Body of pancreas (tissue), 4 donors: ENCODE measurements around the gene CLDN6. TPM values are rescaled to one million over a fixed set of nuclear protein-coding genes. Genes with fewer than 3 reads are reported as not detected.

Experiments used
- ATAC-seq: fragments of 150-250 bp; one replicate; pipeline ENCODE4 v1.9.1; 2016
- DNase-seq, 4 donors: peaks; one replicate each; pipeline ENCODE4 v3.0.0-alpha.2; 2019
- H3K27ac ChIP-seq, 4 donors: fragments of 200-600 bp; sonication (generic); 1 replicate in 3 of 4; 2 replicates in 1 of 4; pipeline versions ENCODE4 v1.5.1 to v1.6.1; 2016 to 2019; ENCODE audit warnings: mild to moderate bottlenecking in 1 of 4, mixed read lengths in 1 of 4, moderate library complexity in 1 of 4
- H3K27me3 ChIP-seq, 2 donors: fragments of 200-600 bp; sonication (generic); one replicate each; pipeline ENCODE4 v1.6.0; 2016; ENCODE audit warnings: mild to moderate bottlenecking in 1 of 2
- H3K36me3 ChIP-seq, 2 donors: fragments of 200-600 bp; sonication (generic); replicated peaks in 1 of 2; 2 replicates each; pipeline ENCODE4 v1.5.1; 2016; ENCODE audit warnings: low read depth in 2 of 2; ENCODE audit not compliant: insufficient read depth in 1 of 2
- H3K4me1 ChIP-seq: fragments of 200-600 bp; sonication (generic); one replicate; pipeline ENCODE4 v1.6.0; 2016
- H3K4me3 ChIP-seq, 2 donors: fragments of 200-600 bp; sonication (generic); 1 replicate in 1 of 2; 2 replicates in 1 of 2; pipeline ENCODE4 v1.5.1; 2016 to 2019
- H3K9me3 ChIP-seq, 3 donors: fragments of 200-600 bp; sonication (generic); 1 replicate in 2 of 3; 2 replicates in 1 of 3; pipeline ENCODE4 v1.5.1; 2016
- CTCF ChIP-seq, 7 experiments: fragments of 450-650 bp in 4 of 7; fragments of 200-600 bp in 3 of 7; sonication (generic) in 3 of 7; IDR thresholded peaks; one replicate each; pipeline ENCODE4 v1.5.1; 2016 to 2019; ENCODE audit warnings: antibody characterized with exemption in 7 of 7
- POLR2A ChIP-seq, 3 donors: fragments of 450-650 bp; IDR thresholded peaks; one replicate each; pipeline ENCODE4 v1.6.1; 2016; ENCODE audit warnings: antibody characterized with exemption in 3 of 3, mild to moderate bottlenecking in 2 of 3
- WGBS, 2 donors: methylation state at CpG; one replicate each; pipeline ENCODE4 v1.1.5; 2017; 5-methylcytosine and 5-hydroxymethylcytosine counted together
- intact Hi-C: fragments of 100-400 bp; cut with DNase I; formaldehyde crosslinking; loops from one replicate; pipeline ENCODE4 v1.15.1; 2023
- total RNA-seq, 2 donors: library from RNA; depleted of rRNA; stranded (reverse); fragments of >200 nt; gene quantifications; one replicate each; pipeline ENCODE4 v1.1.0, GENCODE V29; 2016

Gene CLDN6
- total RNA-seq, 2 donors from 2014 or later: 0.33 to 0.78 TPM

GRCh38 chr16:3020247-3020603, 2.2 kb upstream of the CLDN6 start, which contains the start of gene TNFRSF12A:
Gene TNFRSF12A, plus strand, starts transcription at chr16:3020368. Its CDS starts 30 bp downstream, at chr16:3020398.
- peak within 1 kb of the TSS; percentile 24 to 97 for H3K4me3 ChIP-seq
- intact Hi-C loops: no loop called here
- H3K27me3 ChIP-seq: no peaks in the 10 kb centered on the region
- TF ChIP-seq CTCF (IDR thresholded peaks at IDR 0.05): peak in 3 of 7 experiments; percentile 12 to 28 (median 26)
- TF ChIP-seq POLR2A (IDR thresholded peaks at IDR 0.05): peak; percentile 98 to 99 (median 99)
- ATAC-seq (peak; percentile 50), DNase-seq (peak; percentile 86 to 90 (median 88))
- H3K4me1 ChIP-seq: peaks cover 61% of the 10 kb centered on the region
- no peaks in the 10 kb centered on the region for H3K9me3 ChIP-seq
- no peaks in the 10 kb centered on the region for H3K36me3 ChIP-seq
- 2% methylated on average over 28 of the region's 49 CpGs; no CpG with 5 or more reads in 1 of the 2 donors for WGBS, 2 donors
- H3K27ac ChIP-seq: peak within 1 kb of the TSS; percentile 98 to 100 (median 100)

- Histone ChIP-seq H3K36me3 (no peaks in the 10 kb centered on the region), H3K4me3 (no peak overlapping the region), H3K9me3 (no peaks in the 10 kb centered on the region), H3K4me1 (peaks cover 56% of the 10 kb centered on the region), H3K27ac (peak overlapping the region; percentile 98 to 100 (median 100)), H3K27me3 (no peaks in the 10 kb centered on the region)
- no peak for DNase-seq
- TF ChIP-seq CTCF (IDR thresholded peaks at IDR 0.05) (no peak), POLR2A (IDR thresholded peaks at IDR 0.05) (no peak)
- intact Hi-C loops: no loop called here
- no peak for ATAC-seq
- 23 to 32% methylated on average over 32 to 40 of the region's 40 CpGs for WGBS, 2 donors
Observed at GRCh38 chr16:3019594-3020246, 1.7 kb upstream of the CLDN6 start.

- no peak for DNase-seq
- no peak for ATAC-seq
- Histone ChIP-seq H3K36me3 (no peaks in the 10 kb centered on the region), H3K27ac (no peak overlapping the region), H3K4me1 (peaks cover 58% of the 10 kb centered on the region), H3K9me3 (no peaks in the 10 kb centered on the region), H3K27me3 (no peaks in the 10 kb centered on the region), H3K4me3 (no peak overlapping the region)
- TF ChIP-seq POLR2A (IDR thresholded peaks at IDR 0.05) (no peak), CTCF (IDR thresholded peaks at IDR 0.05) (no peak)
- WGBS, 2 donors: 76 to 96% methylated on average over 12 to 20 of the region's 20 CpGs
- intact Hi-C loops: no loop called here
Observed at GRCh38 chr16:3017344-3017743, 639 bp downstream of the CLDN6 start.

GRCh38 chr16:3015865-3016521, 2.0 kb downstream of the CLDN6 start:
- H3K27me3 ChIP-seq: no peaks in the 10 kb centered on the region
- 84 to 93% methylated on average over 7 to 11 of the region's 13 CpGs for WGBS, 2 donors
- H3K4me3 ChIP-seq: no peak overlapping the region
- TF ChIP-seq CTCF (IDR thresholded peaks at IDR 0.05) (no peak), POLR2A (IDR thresholded peaks at IDR 0.05) (no peak)
- DNase-seq (no peak), ATAC-seq (no peak)
- no peaks in the 10 kb centered on the region for H3K9me3 ChIP-seq
- H3K27ac ChIP-seq: no peak overlapping the region
- H3K4me1 ChIP-seq: peaks cover 60% of the 10 kb centered on the region
- intact Hi-C loops: no loop called here
- H3K36me3 ChIP-seq: no peaks in the 10 kb centered on the region
